Thyroid gland (tissue), 4 donors: Measurements from ENCODE around the gene TMEM131L. TPM values are rescaled to one million over a fixed set of nuclear protein-coding genes. Genes with fewer than 3 reads are reported as not detected.

Source experiments
- DNase-seq, 2 donors: peaks; one replicate each; pipeline ENCODE4 v3.0.0-alpha.2; 2019
- H3K27ac ChIP-seq, 3 donors: fragments of 200-600 bp; sonication (generic); 1 replicate in 2 of 3; 2 replicates in 1 of 3; pipeline ENCODE4 v1.5.1; 2016 to 2019; ENCODE audit warnings: mild to moderate bottlenecking in 1 of 3, moderate library complexity in 1 of 3
- H3K27me3 ChIP-seq: fragments of 200-600 bp; sonication (generic); one replicate; pipeline ENCODE4 v1.5.1; 2019
- H3K36me3 ChIP-seq, 2 donors: fragments of 200-600 bp; sonication (generic); one replicate each; pipeline ENCODE4 v1.5.1; 2016 to 2019
- H3K4me1 ChIP-seq, 2 donors: fragments of 200-600 bp; sonication (generic); one replicate each; pipeline ENCODE4 v1.5.1; 2017 to 2019
- H3K4me3 ChIP-seq, 3 donors: fragments of 200-600 bp; sonication (generic); replicated peaks in 1 of 3; 1 replicate in 2 of 3; 2 replicates in 1 of 3; pipeline ENCODE4 v1.5.1; 2016; ENCODE audit warnings: mild to moderate bottlenecking in 1 of 3
- H3K9me3 ChIP-seq: fragments of 200-600 bp; sonication (generic); one replicate; pipeline ENCODE4 v1.5.1; 2017
- CTCF ChIP-seq, 6 experiments: fragments of 200-600 bp in 3 of 6; fragments of 450-650 bp in 3 of 6; sonication (generic) in 3 of 6; IDR thresholded peaks; one replicate each; pipeline ENCODE4 v1.5.1; 2016 to 2019; ENCODE audit warnings: antibody characterized with exemption in 6 of 6, mild to moderate bottlenecking in 2 of 6, inconsistent platforms in 1 of 6, moderate library complexity in 1 of 6
- POLR2A ChIP-seq, 2 donors: fragments of 450-650 bp; IDR thresholded peaks; one replicate each; pipeline ENCODE4 v1.6.1; 2017; ENCODE audit warnings: antibody characterized with exemption in 2 of 2, mild to moderate bottlenecking in 2 of 2, moderate library complexity in 1 of 2
- WGBS, 2 donors: methylation state at CpG; one replicate each; pipeline ENCODE4 v1.1.5; 2017; 5-methylcytosine and 5-hydroxymethylcytosine counted together
- intact Hi-C: fragments of 100-400 bp; cut with DNase I; formaldehyde crosslinking; loops from one replicate; pipeline ENCODE4 v1.15.1; 2023
- total RNA-seq, 4 donors: library from RNA; depleted of rRNA; stranded (reverse); fragments of >200 nt; gene quantifications; one replicate each; pipeline ENCODE4 v1.2.3, GENCODE V29; 2016

Gene TMEM131L
- total RNA-seq, 4 donors from 2014 or later: 11.1 to 17.9 (median 16.4) TPM

- Histone ChIP-seq H3K27me3 (no peaks in the 10 kb centered on the region), H3K9me3 (no peaks in the 10 kb centered on the region), H3K36me3 (no peaks in the 10 kb centered on the region), H3K27ac (no peak overlapping the region), H3K4me1 (no peaks in the 10 kb centered on the region), H3K4me3 (no peak overlapping the region)
- TF ChIP-seq CTCF (IDR thresholded peaks at IDR 0.05) (no peak), POLR2A (IDR thresholded peaks at IDR 0.05) (no peak)
- no peak for DNase-seq
- 94 to 98% methylated on average over 4 of the region's 4 CpGs for WGBS, 2 donors
- intact Hi-C loops: no loop called here
Measured at GRCh38 chr4:153474251-153474650, 8.1 kb downstream of the TMEM131L start.

GRCh38 chr4:153476829-153477574 lies 10.8 kb downstream of the TMEM131L start:
- Histone ChIP-seq H3K4me1 (no peaks in the 10 kb centered on the region), H3K27ac (no peak overlapping the region), H3K36me3 (no peaks in the 10 kb centered on the region), H3K9me3 (no peaks in the 10 kb centered on the region), H3K27me3 (no peaks in the 10 kb centered on the region), H3K4me3 (no peak overlapping the region)
- DNase-seq: no peak
- intact Hi-C loops: no loop called here
- 86 to 91% methylated on average over 8 of the region's 8 CpGs for WGBS, 2 donors
- TF ChIP-seq POLR2A (IDR thresholded peaks at IDR 0.05): no peak
- no peak for TF ChIP-seq CTCF (IDR thresholded peaks at IDR 0.05)

DNA sequence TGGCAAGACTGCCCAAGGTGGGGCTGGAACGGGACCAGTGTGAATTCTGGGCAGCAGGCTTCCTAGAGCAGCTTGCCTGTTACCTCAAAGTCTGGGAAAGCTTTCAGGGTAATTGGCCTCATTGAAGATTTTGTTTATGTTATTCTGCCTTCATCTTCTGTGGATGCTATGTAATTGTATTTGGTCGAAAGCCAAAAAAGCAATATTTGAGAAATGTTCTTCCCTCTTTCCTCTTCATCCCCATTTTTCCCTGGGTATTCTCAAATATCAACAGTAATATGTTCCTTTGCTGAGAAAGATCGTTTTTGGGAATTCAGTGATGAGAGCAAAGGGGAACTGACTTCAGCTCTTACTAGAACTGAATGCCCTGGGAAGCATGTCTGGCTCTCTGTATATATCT lies 12.9 kb downstream of the TMEM131L start:
- TF ChIP-seq CTCF (IDR thresholded peaks at IDR 0.05): no peak
- TF ChIP-seq POLR2A (IDR thresholded peaks at IDR 0.05): no peak
- 70 to 81% methylated on average over 3 of the region's 3 CpGs for WGBS, 2 donors
- intact Hi-C loops: no loop called here
- Histone ChIP-seq H3K27ac (no peak overlapping the region), H3K27me3 (no peaks in the 10 kb centered on the region), H3K4me1 (peaks cover 3 to 9% of the 10 kb centered on the region in 2 donors), H3K36me3 (no peaks in the 10 kb centered on the region), H3K4me3 (no peak overlapping the region), H3K9me3 (no peaks in the 10 kb centered on the region)
- DNase-seq: no peak

DNA sequence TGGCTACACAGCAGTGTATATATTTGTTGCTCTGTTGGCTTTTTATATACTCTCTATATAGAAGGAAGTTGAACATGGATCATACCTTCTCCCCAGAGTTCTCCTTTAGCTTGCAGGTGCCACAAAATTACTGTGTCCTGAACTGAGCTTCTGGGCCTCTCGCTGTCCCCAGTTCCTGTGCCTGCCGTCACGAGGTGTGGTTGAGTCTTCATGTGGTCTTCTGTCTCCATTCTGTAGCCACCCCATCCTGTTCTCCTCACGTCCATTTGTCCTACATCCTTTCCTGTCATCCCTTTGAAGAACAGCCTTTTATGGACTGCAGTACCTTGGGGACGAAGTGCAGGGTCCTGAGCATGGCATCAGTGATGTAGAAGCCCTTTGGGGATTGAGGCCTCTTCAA lies 14.5 kb downstream of the TMEM131L start:
- WGBS, 2 donors: 91 to 94% methylated on average over 5 of the region's 5 CpGs
- intact Hi-C loops: no loop called here
- TF ChIP-seq POLR2A (IDR thresholded peaks at IDR 0.05) (no peak), CTCF (IDR thresholded peaks at IDR 0.05) (no peak)
- no peak overlapping the region for H3K27ac ChIP-seq
- H3K4me3 ChIP-seq: no peak overlapping the region
- peaks cover 3 to 9% of the 10 kb centered on the region in 2 donors for H3K4me1 ChIP-seq
- H3K36me3 ChIP-seq: no peaks in the 10 kb centered on the region
- no peak for DNase-seq
- no peaks in the 10 kb centered on the region for H3K27me3 ChIP-seq
- no peaks in the 10 kb centered on the region for H3K9me3 ChIP-seq

DNA sequence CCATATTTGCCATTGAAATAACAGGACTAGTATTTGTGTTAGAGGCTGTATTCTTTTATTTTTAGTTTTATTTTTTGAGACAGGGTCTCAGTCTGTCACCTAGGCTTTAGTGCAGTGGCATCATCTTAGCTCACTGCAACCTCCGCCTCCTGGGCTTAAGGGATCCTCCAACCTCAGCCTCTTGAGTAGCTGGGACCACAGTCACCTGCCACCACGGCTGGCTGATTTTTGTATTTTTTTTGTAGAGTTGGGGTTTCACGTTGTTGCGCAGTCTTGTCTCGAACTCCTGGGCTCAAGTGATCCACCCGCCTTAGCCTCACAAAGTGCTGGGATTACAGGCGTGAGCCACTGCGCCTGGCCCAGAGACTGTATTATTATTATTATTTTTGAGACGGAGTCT lies 15.3 kb downstream of the TMEM131L start:
- Histone ChIP-seq H3K4me3 (no peak overlapping the region), H3K27ac (no peak overlapping the region), H3K9me3 (no peaks in the 10 kb centered on the region), H3K36me3 (no peaks in the 10 kb centered on the region), H3K4me1 (peaks cover 3 to 16% of the 10 kb centered on the region in 2 donors), H3K27me3 (no peaks in the 10 kb centered on the region)
- TF ChIP-seq POLR2A (IDR thresholded peaks at IDR 0.05) (no peak), CTCF (IDR thresholded peaks at IDR 0.05) (no peak)
- 93% methylated on average over 9 of the region's 9 CpGs for WGBS, 2 donors
- DNase-seq: no peak
- intact Hi-C loops: no loop called here
